BLaER1 treated with 17β-estradiol and CSF1 and Interleukin-3, amounts not matched to agents 10 nM and 100 nM (cell line): Measurements from ENCODE around the gene MICAL3.

Source experiments
- H3K27ac ChIP-seq, 11 experiments: shearing (Covaris generic); formaldehyde crosslinking; 2 replicates each; pipeline ENCODE4 v1.8.1; 2022
- H3K27me3 ChIP-seq, 11 experiments: shearing (Covaris generic); formaldehyde crosslinking; 2 replicates each; pipeline ENCODE4 v1.8.1; 2022
- H3K36me3 ChIP-seq, 11 experiments: shearing (Covaris generic); formaldehyde crosslinking; 2 replicates each; pipeline ENCODE4 v1.8.1; 2022
- H3K4me1 ChIP-seq, 10 experiments: shearing (Covaris generic); formaldehyde crosslinking; 2 replicates each; pipeline ENCODE4 v1.8.1; 2022
- H3K4me2 ChIP-seq, 11 experiments: shearing (Covaris generic); formaldehyde crosslinking; 2 replicates each; pipeline ENCODE4 v1.8.1; 2022
- H3K4me3 ChIP-seq, 10 experiments: shearing (Covaris generic); formaldehyde crosslinking; 2 replicates each; pipeline ENCODE4 v1.8.1; 2022
- H3K9ac ChIP-seq, 11 experiments: shearing (Covaris generic); formaldehyde crosslinking; 2 replicates each; pipeline ENCODE4 v1.8.1; 2022
- H3K9me3 ChIP-seq, 11 experiments: shearing (Covaris generic); formaldehyde crosslinking; replicated peaks in 1 of 11; 2 replicates each; pipeline ENCODE4 v1.8.1; 2022
- H4K20me1 ChIP-seq, 11 experiments: shearing (Covaris generic); formaldehyde crosslinking; 2 replicates each; pipeline ENCODE4 v1.8.1; 2022
- Cebpa-rat ChIP-seq, 11 experiments: shearing (Covaris generic); IDR thresholded peaks; 2 replicates each; pipeline ENCODE4 v1.8.1; 2022

Gene MICAL3

GRCh38 chr22:17980638-17981051 lies 43.7 kb downstream of the MICAL3 start:
- H3K4me2 ChIP-seq = peak overlapping the region; percentile 77 to 96 (median 89)
- peak overlapping the region in 7 of 10 experiments; percentile 6 to 49 (median 33); a peak in 11 of 20 replicates for H3K4me3 ChIP-seq
- H3K27me3 ChIP-seq = peaks cover 0 to 18% (median 0%) of the 10 kb centered on the region in 11 experiments; a peak in 6 of 22 replicates
- H3K9me3 ChIP-seq = peaks cover 0 to 5% (median 0%) of the 10 kb centered on the region in 11 experiments; a peak in 1 of 22 replicates
- H3K4me1 ChIP-seq = peaks cover 16 to 59% (median 43%) of the 10 kb centered on the region in 10 experiments
- H3K27ac ChIP-seq = peak overlapping the region in 2 of 11 experiments; percentile 33 to 57; a peak in 2 of 22 replicates
- H3K36me3 ChIP-seq = no peaks in the 10 kb centered on the region
- TF ChIP-seq Cebpa-rat (IDR thresholded peaks at IDR 0.05) = no peak
- H3K9ac ChIP-seq = peak overlapping the region in 5 of 11 experiments; percentile 24 to 55 (median 36); a peak in 4 of 22 replicates
- peaks cover 17 to 99% (median 85%) of the 10 kb centered on the region in 11 experiments; a peak in 21 of 22 replicates for H4K20me1 ChIP-seq

GRCh38 chr22:17980015-17980590 lies 44.3 kb downstream of the MICAL3 start:
- peak overlapping the region in 6 of 11 experiments; percentile 26 to 57 (median 44); a peak in 13 of 22 replicates for H3K27ac ChIP-seq
- peak overlapping the region in 8 of 11 experiments; percentile 20 to 55 (median 38); a peak in 14 of 22 replicates for H3K9ac ChIP-seq
- H3K4me1 ChIP-seq = peaks cover 20 to 62% (median 46%) of the 10 kb centered on the region in 10 experiments
- no peak for TF ChIP-seq Cebpa-rat (IDR thresholded peaks at IDR 0.05)
- H3K4me2 ChIP-seq = peak overlapping the region; percentile 77 to 96 (median 89)
- H4K20me1 ChIP-seq = peaks cover 22 to 99% (median 85%) of the 10 kb centered on the region in 11 experiments; a peak in 21 of 22 replicates
- peaks cover 0 to 5% (median 0%) of the 10 kb centered on the region in 11 experiments; a peak in 1 of 22 replicates for H3K9me3 ChIP-seq
- H3K4me3 ChIP-seq = peak overlapping the region in 8 of 10 experiments; percentile 6 to 49 (median 36); a peak in 11 of 20 replicates
- no peaks in the 10 kb centered on the region for H3K36me3 ChIP-seq
- peaks cover 0 to 23% (median 0%) of the 10 kb centered on the region in 11 experiments; a peak in 6 of 22 replicates for H3K27me3 ChIP-seq

GRCh38 chr22:17978027-17978426 lies 46.3 kb downstream of the MICAL3 start:
- H3K4me1 ChIP-seq = peaks cover 28 to 65% (median 55%) of the 10 kb centered on the region in 10 experiments
- no peak overlapping the region for H3K4me3 ChIP-seq
- H3K27me3 ChIP-seq = peaks cover 0 to 42% (median 0%) of the 10 kb centered on the region in 11 experiments; a peak in 7 of 22 replicates
- H3K9me3 ChIP-seq = peaks cover 0 to 5% (median 0%) of the 10 kb centered on the region in 11 experiments; a peak in 1 of 22 replicates
- peaks cover 0 to 11% (median 5%) of the 10 kb centered on the region in 11 experiments; a peak in 8 of 22 replicates for H3K36me3 ChIP-seq
- H4K20me1 ChIP-seq = peaks cover 42 to 100% (median 92%) of the 10 kb centered on the region in 11 experiments; a peak in 21 of 22 replicates
- no peak overlapping the region for H3K27ac ChIP-seq
- no peak overlapping the region for H3K9ac ChIP-seq
- H3K4me2 ChIP-seq = no peak overlapping the region
- no peak for TF ChIP-seq Cebpa-rat (IDR thresholded peaks at IDR 0.05)

DNA sequence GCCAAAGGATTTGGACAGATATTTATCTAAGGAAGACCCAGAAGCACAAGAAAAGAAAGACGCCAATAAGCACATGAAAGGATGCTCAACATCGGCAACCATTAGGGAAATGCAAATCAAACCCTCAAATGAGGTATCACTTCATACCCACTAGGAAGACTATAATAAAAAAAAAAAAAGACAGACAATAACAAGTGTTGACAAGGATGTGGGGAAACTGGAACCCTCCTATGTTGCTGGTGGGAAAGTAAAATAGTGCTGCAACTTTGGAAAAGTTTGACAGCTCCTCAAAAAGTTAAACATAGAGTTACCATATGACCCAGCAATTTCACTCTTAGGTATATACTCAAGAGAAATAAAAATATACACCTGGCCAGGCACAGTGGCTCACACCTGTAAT lies 47.0 kb downstream of the MICAL3 start:
- Histone ChIP-seq H3K4me1 (peaks cover 28 to 62% (median 55%) of the 10 kb centered on the region in 10 experiments), H3K27ac (no peak overlapping the region), H3K4me3 (no peak overlapping the region), H3K4me2 (no peak overlapping the region), H3K27me3 (peaks cover 0 to 49% (median 0%) of the 10 kb centered on the region in 11 experiments; a peak in 7 of 22 replicates), H3K36me3 (peaks cover 0 to 13% (median 8%) of the 10 kb centered on the region in 11 experiments; a peak in 8 of 22 replicates), H3K9ac (no peak overlapping the region), H3K9me3 (peaks cover 0 to 5% (median 0%) of the 10 kb centered on the region in 11 experiments; a peak in 1 of 22 replicates), H4K20me1 (peaks cover 48 to 100% (median 93%) of the 10 kb centered on the region in 11 experiments; a peak in 21 of 22 replicates)
- TF ChIP-seq Cebpa-rat (IDR thresholded peaks at IDR 0.05) = no peak

DNA sequence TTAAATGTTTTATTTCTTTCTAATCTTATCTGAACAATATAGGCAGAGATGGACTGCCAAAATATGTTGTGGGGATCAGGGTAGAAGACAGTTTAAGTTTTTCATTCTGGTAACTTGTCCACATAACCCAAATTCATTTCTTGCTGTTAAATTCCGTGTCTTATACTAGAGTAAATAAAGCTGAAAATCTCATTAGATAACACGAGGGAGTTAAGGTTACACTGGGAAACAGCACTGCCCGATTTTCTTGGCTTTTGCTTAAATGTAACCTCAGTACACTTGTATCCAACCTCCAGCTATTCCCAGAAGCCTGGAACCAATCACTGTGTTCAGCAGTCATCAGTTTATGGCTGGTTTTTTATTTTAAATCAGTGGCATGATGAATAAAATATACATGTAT lies 48.2 kb downstream of the MICAL3 start:
- Histone ChIP-seq H3K9ac (no peak overlapping the region), H3K27ac (no peak overlapping the region), H3K9me3 (peaks cover 0 to 5% (median 0%) of the 10 kb centered on the region in 11 experiments; a peak in 1 of 22 replicates), H4K20me1 (peaks cover 60 to 100% (median 93%) of the 10 kb centered on the region in 11 experiments; a peak in 21 of 22 replicates), H3K4me2 (peak overlapping the region in 4 of 11 experiments; percentile 10 to 52 (median 45); a peak in 2 of 22 replicates), H3K4me3 (no peak overlapping the region), H3K27me3 (peaks cover 0 to 61% (median 0%) of the 10 kb centered on the region in 11 experiments; a peak in 7 of 22 replicates), H3K36me3 (peaks cover 0 to 13% (median 8%) of the 10 kb centered on the region in 11 experiments; a peak in 8 of 22 replicates), H3K4me1 (peaks cover 28 to 58% (median 55%) of the 10 kb centered on the region in 10 experiments)
- TF ChIP-seq Cebpa-rat (IDR thresholded peaks at IDR 0.05) = no peak

GRCh38 chr22:17974703-17975372 lies 49.5 kb downstream of the MICAL3 start:
- H3K9ac ChIP-seq = no peak overlapping the region
- no peak overlapping the region for H3K4me3 ChIP-seq
- peaks cover 0 to 5% (median 0%) of the 10 kb centered on the region in 11 experiments; a peak in 1 of 22 replicates for H3K9me3 ChIP-seq
- no peak for TF ChIP-seq Cebpa-rat (IDR thresholded peaks at IDR 0.05)
- H3K36me3 ChIP-seq = peaks cover 0 to 13% (median 8%) of the 10 kb centered on the region in 11 experiments; a peak in 8 of 22 replicates
- H3K27ac ChIP-seq = no peak overlapping the region
- H4K20me1 ChIP-seq = peaks cover 61 to 100% (median 93%) of the 10 kb centered on the region in 11 experiments; a peak in 21 of 22 replicates
- peaks cover 17 to 58% (median 55%) of the 10 kb centered on the region in 10 experiments for H3K4me1 ChIP-seq
- H3K4me2 ChIP-seq = peak overlapping the region; percentile 42 to 78 (median 57)
- H3K27me3 ChIP-seq = peaks cover 0 to 73% (median 0%) of the 10 kb centered on the region in 11 experiments; a peak in 7 of 22 replicates

DNA sequence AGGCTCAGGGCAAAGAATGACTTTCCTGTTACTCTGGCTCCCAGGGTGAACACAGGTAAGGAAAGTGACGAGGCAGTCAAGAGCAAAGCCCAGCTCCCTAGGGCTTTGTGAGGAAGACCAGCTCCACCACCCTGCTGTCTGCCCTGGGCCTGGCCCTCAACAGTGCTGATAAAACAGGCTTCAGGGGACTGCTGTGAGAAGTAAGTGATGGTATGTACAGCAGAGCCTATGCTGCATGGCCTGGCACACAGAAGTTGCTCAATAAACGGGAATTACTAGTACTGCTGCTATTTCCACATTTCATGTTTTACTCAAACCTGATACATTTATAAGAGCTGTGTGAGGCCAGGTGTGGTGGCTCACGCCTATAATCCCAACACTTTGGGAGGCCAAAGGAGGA lies 50.3 kb downstream of the MICAL3 start:
- Histone ChIP-seq H3K27me3 (peaks cover 0 to 78% (median 0%) of the 10 kb centered on the region in 11 experiments; a peak in 7 of 22 replicates), H3K4me2 (peak overlapping the region in 10 of 11 experiments; percentile 42 to 78 (median 61); a peak in 14 of 22 replicates), H3K9me3 (peaks cover 0 to 5% (median 0%) of the 10 kb centered on the region in 11 experiments; a peak in 1 of 22 replicates), H3K4me1 (peaks cover 13 to 58% (median 55%) of the 10 kb centered on the region in 10 experiments), H3K9ac (no peak overlapping the region), H3K36me3 (peaks cover 0 to 13% (median 8%) of the 10 kb centered on the region in 11 experiments; a peak in 8 of 22 replicates), H3K27ac (no peak overlapping the region), H3K4me3 (no peak overlapping the region), H4K20me1 (peaks cover 60 to 100% (median 93%) of the 10 kb centered on the region in 11 experiments; a peak in 21 of 22 replicates)
- TF ChIP-seq Cebpa-rat (IDR thresholded peaks at IDR 0.05) = no peak

GRCh38 chr22:17973217-17973616 lies 51.1 kb downstream of the MICAL3 start:
- Histone ChIP-seq H3K9ac (no peak overlapping the region), H3K4me2 (no peak overlapping the region), H3K9me3 (peaks cover 0 to 5% (median 0%) of the 10 kb centered on the region in 11 experiments; a peak in 1 of 22 replicates), H3K36me3 (peaks cover 0 to 13% (median 8%) of the 10 kb centered on the region in 11 experiments; a peak in 9 of 22 replicates), H3K4me3 (no peak overlapping the region), H3K27me3 (peaks cover 0 to 78% (median 0%) of the 10 kb centered on the region in 11 experiments; a peak in 7 of 22 replicates), H4K20me1 (peaks cover 60 to 99% (median 92%) of the 10 kb centered on the region in 11 experiments; a peak in 21 of 22 replicates), H3K27ac (no peak overlapping the region), H3K4me1 (peaks cover 13 to 58% (median 53%) of the 10 kb centered on the region in 10 experiments)
- TF ChIP-seq Cebpa-rat (IDR thresholded peaks at IDR 0.05) = no peak
